WERI-Rb-1 (cell line): Measurements from ENCODE around the gene GUSB.
"Not testable (repeated sequence)": the region's sequence is repeated elsewhere in the genome, so short reads cannot be mapped to it uniquely, and the experiment has no call there.

Experiments
- DNase-seq: peaks from one replicate; pipeline ENCODE4 v3.0.0-alpha.2; 2020
- H3K27ac ChIP-seq: fragments of 250-450 bp; sonication (Bioruptor Pico); 2 replicates; pipeline ENCODE4 v1.5.1; 2020; ENCODE audit warnings: mild to moderate bottlenecking, moderate library complexity
- H3K27me3 ChIP-seq: fragments of 250-450 bp; sonication (Bioruptor Pico); 2 replicates; pipeline ENCODE4 v1.5.1; 2021; ENCODE audit warnings: mild to moderate bottlenecking, low read depth, moderate library complexity; ENCODE audit not compliant: insufficient read depth, severe bottlenecking
- H3K36me3 ChIP-seq: fragments of 250-450 bp; sonication (Bioruptor Pico); 2 replicates; pipeline ENCODE4 v1.5.1; 2020; ENCODE audit warnings: mild to moderate bottlenecking, moderate library complexity
- H3K4me3 ChIP-seq: 2 replicates; pipeline ENCODE4 v1.5.1; 2011; ENCODE audit warnings: low read depth, mild to moderate bottlenecking, control low read depth, low read length
- H3K9me3 ChIP-seq: fragments of 250-450 bp; sonication (Bioruptor Pico); 2 replicates; pipeline ENCODE4 v1.5.1; 2021; ENCODE audit warnings: mild to moderate bottlenecking, moderate library complexity; ENCODE audit not compliant: severe bottlenecking
- CTCF ChIP-seq: IDR thresholded peaks from 2 replicates; pipeline ENCODE4 v1.5.1; 2011; ENCODE audit warnings: low read depth, mild to moderate bottlenecking, control low read depth, inconsistent platforms, low read length

GUSB gene

GRCh38 chr7:65992526-65992925 is 10.5 kb upstream of the GUSB start:
- no peak for DNase-seq
- Histone ChIP-seq H3K4me3 (no peak overlapping the region), H3K9me3 (no peaks in the 10 kb centered on the region), H3K27me3 (no peaks in the 10 kb centered on the region), H3K27ac (no peak overlapping the region), H3K36me3 (no peaks in the 10 kb centered on the region)
- TF ChIP-seq CTCF = no peak

GRCh38 chr7:65991829-65992228 is 9.8 kb upstream of the GUSB start:
- H3K4me3 ChIP-seq, H3K27me3 ChIP-seq, H3K36me3 ChIP-seq, DNase-seq, H3K27ac ChIP-seq, H3K9me3 ChIP-seq: not testable (repeated sequence)

GRCh38 chr7:65989694-65990080 is 7.7 kb upstream of the GUSB start:
- H3K9me3 ChIP-seq = no peaks in the 10 kb centered on the region
- no peak for TF ChIP-seq CTCF
- no peak for DNase-seq
- H3K27me3 ChIP-seq = no peaks in the 10 kb centered on the region
- H3K36me3 ChIP-seq = no peaks in the 10 kb centered on the region
- H3K4me3 ChIP-seq = no peak overlapping the region
- no peak overlapping the region for H3K27ac ChIP-seq

GRCh38 chr7:65988503-65988902 is 6.5 kb upstream of the GUSB start:
- H3K9me3 ChIP-seq, H3K36me3 ChIP-seq, DNase-seq, H3K27me3 ChIP-seq, H3K4me3 ChIP-seq, H3K27ac ChIP-seq: not testable (repeated sequence)

GRCh38 chr7:65988084-65988483 is 6.1 kb upstream of the GUSB start:
- H3K9me3 ChIP-seq = no peaks in the 10 kb centered on the region
- no peaks in the 10 kb centered on the region for H3K36me3 ChIP-seq
- H3K27ac ChIP-seq = no peak overlapping the region
- no peaks in the 10 kb centered on the region for H3K27me3 ChIP-seq
- TF ChIP-seq CTCF = no peak
- H3K4me3 ChIP-seq = no peak overlapping the region
- DNase-seq = no peak

- no peak for DNase-seq
- no peaks in the 10 kb centered on the region for H3K27me3 ChIP-seq
- no peaks in the 10 kb centered on the region for H3K9me3 ChIP-seq
- no peak for TF ChIP-seq CTCF
- peaks cover 17% of the 10 kb centered on the region for H3K36me3 ChIP-seq
- no peak overlapping the region for H3K4me3 ChIP-seq
- H3K27ac ChIP-seq = no peak overlapping the region
Measured at GRCh38 chr7:65983965-65984658, 2.1 kb upstream of the GUSB start.
